ENCODE measurements around the gene OR10H5.

- TF ChIP-seq ZBTB7A (CRISPR knock-in tag; IDR thresholded peaks at IDR 0.05) (no peak), MTA1 (CRISPR knock-in tag; IDR thresholded peaks at IDR 0.05; ENCODE audit: borderline replicate concordance) (no peak)
Measured at GRCh38 chr19:15840833-15841232, 53.4 kb downstream of the OR10H5 start.
